H1 (cell line): Measurements from ENCODE around the gene TEKT1. TPM values are rescaled to one million over a fixed set of nuclear protein-coding genes. Genes with fewer than 3 reads are reported as not detected.

ENCODE experiments used
- CTCF ChIA-PET: fragments of 300-600 bp; sonication (Branson Sonifier 250); formaldehyde crosslinking; loops from one replicate; lab custom pipeline; 2021; ENCODE audit not compliant: partially characterized antibody; lab: Charles Lee
- POLR2A ChIA-PET: fragments of 300-600 bp; sonication (Branson Sonifier 250); formaldehyde crosslinking; loops from one replicate; lab custom pipeline; 2021; ENCODE audit warnings: inconsistent platforms; ENCODE audit not compliant: partially characterized antibody; lab: Charles Lee
- DNase-seq, 2 experiments: peaks; one replicate each; pipeline versions ENCODE4 v3.0.0 to v3.0.0-alpha.2; 2010 to 2022; ENCODE audit warnings: low spot score in 2 of 2, low read depth in 1 of 2, mixed read lengths in 1 of 2
- FAIRE-seq: peaks from 2 replicates; lab custom pipeline; 2011; peaks lifted over from hg19 to GRCh38; lab: Jason Lieb, UNC
- H2AFZ ChIP-seq: 2 replicates; pipeline ENCODE4 v1.8.1; 2012; ENCODE audit warnings: low read length, inconsistent platforms
- H2AK5ac ChIP-seq: 2 replicates; pipeline ENCODE4 v1.6.1; 2013; ENCODE audit warnings: low read depth, low read length
- H2BK120ac ChIP-seq: replicated peaks from 2 replicates; pipeline ENCODE3; 2013; ENCODE audit warnings: low read depth, low read length, inconsistent platforms
- H2BK12ac ChIP-seq: 2 replicates; pipeline ENCODE4 v1.6.1; 2013; ENCODE audit warnings: low read depth, low read length
- H2BK15ac ChIP-seq: 2 replicates; pipeline ENCODE4 v1.6.1; 2013; ENCODE audit warnings: low read length
- H2BK20ac ChIP-seq: 2 replicates; pipeline ENCODE4 v1.6.1; 2013; ENCODE audit warnings: low read length
- H2BK5ac ChIP-seq: 2 replicates; pipeline ENCODE4 v1.6.1; 2013; ENCODE audit warnings: low read depth, low read length
- H3K14ac ChIP-seq: 2 replicates; pipeline ENCODE4 v1.6.1; 2013; ENCODE audit warnings: inconsistent platforms; ENCODE audit not compliant: insufficient read length
- H3K18ac ChIP-seq: 2 replicates; pipeline ENCODE4 v1.6.1; 2013; ENCODE audit warnings: low read length; ENCODE audit errors: extremely low read depth
- H3K23ac ChIP-seq: 2 replicates; pipeline ENCODE4 v1.6.1; 2013; ENCODE audit warnings: inconsistent platforms; ENCODE audit not compliant: insufficient read length
- H3K23me2 ChIP-seq: 2 replicates; pipeline ENCODE4 v1.6.1; 2013; ENCODE audit warnings: low read depth, low read length
- H3K27ac ChIP-seq: 2 replicates; pipeline ENCODE4 v1.6.1; 2011; ENCODE audit warnings: low read depth, low read length, inconsistent platforms
- H3K27me3 ChIP-seq, 4 experiments: replicated peaks in 1 of 4; 1 replicate in 1 of 4; 2 replicates in 3 of 4; pipeline versions ENCODE4 v1.6.1 to v1.8.1; 2011 to 2013; ENCODE audit warnings: low read length in 3 of 4, mild to moderate bottlenecking in 3 of 4, inconsistent platforms in 2 of 4, mixed read lengths in 2 of 4, moderate library complexity in 1 of 4; ENCODE audit not compliant: control insufficient read depth in 3 of 4, insufficient read depth in 3 of 4; ENCODE audit errors: extremely low read depth in 1 of 4
- H3K36me3 ChIP-seq, 4 experiments: 2 replicates each; pipeline versions ENCODE4 v1.6.1 to v1.8.1; 2011 to 2013; ENCODE audit warnings: mild to moderate bottlenecking in 4 of 4, low read length in 3 of 4, moderate library complexity in 2 of 4, control low read depth in 1 of 4, inconsistent platforms in 1 of 4; ENCODE audit not compliant: insufficient read depth in 4 of 4, control insufficient read depth in 2 of 4
- H3K4ac ChIP-seq: replicated peaks from 2 replicates; pipeline ENCODE3; 2013; ENCODE audit warnings: low read length, low read depth, mixed read lengths, inconsistent platforms; ENCODE audit not compliant: insufficient read length
- H3K4me1 ChIP-seq, 4 experiments: replicated peaks in 1 of 4; 1 replicate in 1 of 4; 2 replicates in 3 of 4; pipeline versions ENCODE4 v1.6.1 to v1.8.1; 2011 to 2013; ENCODE audit warnings: low read length in 3 of 4, inconsistent platforms in 2 of 4, mixed read lengths in 1 of 4; ENCODE audit not compliant: insufficient read depth in 4 of 4, control insufficient read depth in 3 of 4
- H3K4me2 ChIP-seq, 2 experiments: 2 replicates each; pipeline versions ENCODE4 v1.6.1 to v1.8.1; 2011 to 2013; ENCODE audit warnings: low read depth in 2 of 2, low read length in 2 of 2, control low read depth in 1 of 2, inconsistent platforms in 1 of 2, mild to moderate bottlenecking in 1 of 2; ENCODE audit not compliant: insufficient read depth in 1 of 2
- H3K4me3 ChIP-seq, 4 experiments: fragments of 200-600, 300-600 bp in 1 of 4; sonication (generic), shearing (Covaris generic), sonication (Bioruptor Twin) in 1 of 4; 2 replicates each; pipeline versions ENCODE4 v1.5.1 to v1.8.1; 2011 to 2016; ENCODE audit warnings: low read length in 4 of 4, low read depth in 3 of 4, control low read depth in 2 of 4, inconsistent platforms in 2 of 4, mild to moderate bottlenecking in 2 of 4, mixed read lengths in 1 of 4, moderate library complexity in 1 of 4; ENCODE audit not compliant: insufficient read depth in 2 of 4; ENCODE audit errors: extremely low read depth in 1 of 4
- H3K56ac ChIP-seq: replicated peaks from 2 replicates; pipeline ENCODE3; 2013; ENCODE audit warnings: low read depth, mild to moderate bottlenecking, mixed read lengths, low read length, inconsistent platforms; ENCODE audit not compliant: insufficient read length
- H3K79me1 ChIP-seq: 2 replicates; pipeline ENCODE4 v1.6.1; 2013; ENCODE audit warnings: low read depth, low read length, control low read depth
- H3K79me2 ChIP-seq, 2 experiments: 2 replicates each; pipeline versions ENCODE4 v1.6.1 to v1.8.1; 2012 to 2013; ENCODE audit warnings: low read length in 2 of 2, mild to moderate bottlenecking in 2 of 2, inconsistent platforms in 1 of 2; ENCODE audit not compliant: insufficient read depth in 2 of 2, control insufficient read depth in 1 of 2
- H3K9ac ChIP-seq, 4 experiments: replicated peaks in 1 of 4; 1 replicate in 1 of 4; 2 replicates in 3 of 4; pipeline versions ENCODE4 v1.6.1 to v1.8.1; 2011 to 2013; ENCODE audit warnings: low read depth in 3 of 4, low read length in 3 of 4, control low read depth in 2 of 4, mild to moderate bottlenecking in 2 of 4, moderate library complexity in 2 of 4, inconsistent platforms in 1 of 4; ENCODE audit errors: extremely low read depth in 1 of 4
- H3K9me3 ChIP-seq, 2 experiments: 2 replicates each; pipeline versions ENCODE4 v1.6.1 to v1.8.1; 2012 to 2013; ENCODE audit warnings: mild to moderate bottlenecking in 2 of 2, moderate library complexity in 2 of 2, control low read depth in 1 of 2, inconsistent platforms in 1 of 2, low read depth in 1 of 2, low read length in 1 of 2, mixed read lengths in 1 of 2; ENCODE audit not compliant: insufficient read depth in 2 of 2
- H4K20me1 ChIP-seq, 2 experiments: replicated peaks in 1 of 2; 2 replicates each; pipeline versions ENCODE3 to v1.8.1; 2011 to 2013; ENCODE audit warnings: inconsistent platforms in 2 of 2, low read length in 2 of 2, mild to moderate bottlenecking in 1 of 2; ENCODE audit not compliant: insufficient read depth in 2 of 2, control insufficient read depth in 1 of 2
- H4K5ac ChIP-seq: 2 replicates; pipeline ENCODE4 v1.6.1; 2013; ENCODE audit warnings: low read length, low read depth, mixed read lengths, inconsistent platforms; ENCODE audit not compliant: insufficient read length
- H4K8ac ChIP-seq: 2 replicates; pipeline ENCODE4 v1.8.0; 2013; ENCODE audit warnings: mild to moderate bottlenecking, moderate library complexity, low read length, inconsistent platforms; ENCODE audit not compliant: insufficient read depth; ENCODE audit errors: extremely low read depth
- H4K91ac ChIP-seq: replicated peaks from 2 replicates; pipeline ENCODE3; 2013; ENCODE audit warnings: low read length, mixed read lengths, inconsistent platforms; ENCODE audit not compliant: insufficient read length
- BCL11A ChIP-seq, 2 experiments: IDR thresholded peaks; one replicate each; pipeline ENCODE4 v1.6.1; 2011; ENCODE audit warnings: low read depth in 2 of 2, low read length in 2 of 2, mild to moderate bottlenecking in 2 of 2
- CBX5 ChIP-seq: fragments of 300-800, 300-1000 bp; sonication (generic); IDR thresholded peaks from 2 replicates; pipeline ENCODE4 v1.7.1; 2016; ENCODE audit warnings: antibody characterized with exemption, low read length, low read depth
- CHD1 ChIP-seq: IDR thresholded peaks from 2 replicates; pipeline ENCODE4 v1.6.1; 2012; ENCODE audit warnings: low read depth, low read length, improper control_type of control experiment
- CTBP2 ChIP-seq: IDR thresholded peaks from 2 replicates; pipeline ENCODE4 v1.7.0; 2011; ENCODE audit warnings: borderline replicate concordance, mild to moderate bottlenecking, moderate library complexity, mixed read lengths, low read length; ENCODE audit not compliant: insufficient read depth, insufficient read length
- E2F6 ChIP-seq: IDR thresholded peaks from 2 replicates; pipeline ENCODE4 v1.6.1; 2012; ENCODE audit warnings: inconsistent platforms
- EGR1 ChIP-seq: IDR thresholded peaks from 2 replicates; pipeline ENCODE4 v1.6.1; 2011; ENCODE audit warnings: low read depth, low read length, borderline replicate concordance
- HDAC2 ChIP-seq, 2 experiments: fragments of 300-600 bp in 1 of 2; sonication (generic) in 1 of 2; IDR thresholded peaks; 2 replicates each; pipeline ENCODE4 v1.6.1; 2011 to 2012; ENCODE audit warnings: low read depth in 2 of 2, low read length in 2 of 2, mild to moderate bottlenecking in 2 of 2, moderate library complexity in 2 of 2, borderline replicate concordance in 1 of 2, inconsistent platforms in 1 of 2
- PHF8 ChIP-seq: fragments of 200-600 bp; sonication (generic); conservative IDR thresholded peaks from 2 replicates; pipeline ENCODE4 v1.7.1; 2012; ENCODE audit warnings: low read depth, mild to moderate bottlenecking, inconsistent platforms, low read length, moderate library complexity
- RXRA ChIP-seq: IDR thresholded peaks from 2 replicates; pipeline ENCODE4 v1.6.1; 2011; ENCODE audit warnings: low read depth, mild to moderate bottlenecking, low read length, moderate library complexity; ENCODE audit not compliant: insufficient read depth
- SIRT6 ChIP-seq: IDR thresholded peaks from one replicate; pipeline ENCODE4 v1.7.1; 2012; ENCODE audit warnings: low read length, inconsistent platforms
- TAF7 ChIP-seq: optimal IDR thresholded peaks from 2 replicates; pipeline ENCODE3; 2011; ENCODE audit warnings: low read depth, mild to moderate bottlenecking, inconsistent platforms, low read length, moderate library complexity, borderline replicate concordance
- TBP ChIP-seq: IDR thresholded peaks from 2 replicates; pipeline ENCODE4 v1.6.1; 2011; ENCODE audit warnings: low read depth, low read length, improper control_type of control experiment
- TCF12 ChIP-seq: IDR thresholded peaks from 2 replicates; pipeline ENCODE4 v1.6.1; 2011; ENCODE audit warnings: low read depth, mild to moderate bottlenecking, low read length
- WGBS, 2 experiments: shearing (Covaris generic) in 1 of 2; methylation state at CpG; one replicate each; pipeline versions ENCODE4 v1.1.6 to v1.1.7; 2013 to 2015; ENCODE audit warnings: low lambda C conversion rate in 2 of 2, mixed read lengths in 2 of 2, inconsistent platforms in 1 of 2, low coverage in 1 of 2, missing lambda C conversion rate in 1 of 2; ENCODE audit not compliant: insufficient replicate concordance in 2 of 2, insufficient coverage in 1 of 2, insufficient read length in 1 of 2; ENCODE audit errors: extremely low coverage in 1 of 2, missing lambda C conversion rate in 1 of 2; 5-methylcytosine and 5-hydroxymethylcytosine counted together
- polyA plus RNA-seq, 7 experiments: library from polyadenylated mRNA; depleted of rRNA in 3 of 7; stranded (reverse) in 5 of 7; unstranded in 2 of 7; fragments of >200 nt in 5 of 7; fragments of 200-250 nt in 2 of 7; gene quantifications; 1 replicate in 5 of 7; 2 replicates in 1 of 7; 4 replicates in 1 of 7; pipeline versions ENCODE4 v1.2.1 to v1.2.3, GENCODE V29; 2011 to 2013; ENCODE audit warnings: missing spikeins in 2 of 7, mixed read lengths in 2 of 7
- total RNA-seq: library from RNA; stranded (reverse); fragmentation: NEBNext Ultra II Directional; extraction: Animal tissue kit (Norgen Biotek cat#: 25700); gene quantifications from 2 replicates; pipeline ENCODE4 v1.2.1, GENCODE V29; 2021

TEKT1 gene
- total and polyA plus RNA-seq, 2 of the 8 experiments (the other 6 are each of a cell fraction or from before 2014, with no cell fraction given) = not detected

GRCh38 chr17:6830383-6830986 lies 1.0 kb downstream of the TEKT1 start:
- Histone ChIP-seq H3K23me2 (no peaks in the 10 kb centered on the region), H3K36me3 (no peaks in the 10 kb centered on the region), H3K79me1 (no peaks in the 10 kb centered on the region), H3K4me3 (no peak overlapping the region), H3K27ac (no peak overlapping the region), H3K79me2 (no peaks in the 10 kb centered on the region), H3K4ac (no peak overlapping the region), H4K8ac (no peak overlapping the region), H2BK120ac (no peak overlapping the region), H2AK5ac (no peak overlapping the region), H2BK15ac (no peak overlapping the region), H3K9me3 (no peaks in the 10 kb centered on the region), H3K56ac (no peak overlapping the region), H2AFZ (no peak overlapping the region), H3K9ac (no peak overlapping the region), H2BK20ac (no peak overlapping the region), H4K91ac (no peak overlapping the region), H3K4me2 (no peak overlapping the region), H3K18ac (no peak overlapping the region), H4K5ac (no peak overlapping the region), H3K14ac (no peak overlapping the region), H4K20me1 (no peaks in the 10 kb centered on the region), H2BK5ac (no peak overlapping the region), H2BK12ac (no peak overlapping the region), H3K27me3 (peaks cover 0 to 12% (median 5%) of the 10 kb centered on the region in 4 experiments; a peak in 4 of 7 replicates), H3K4me1 (peaks cover 0 to 3% (median 0%) of the 10 kb centered on the region in 4 experiments; a peak in 2 of 7 replicates), H3K23ac (no peak overlapping the region)
- FAIRE-seq (no peak), DNase-seq (no peak)
- POLR2A ChIA-PET = no interaction called here
- CTCF ChIA-PET = interaction anchor here (4.1 kb wide), 1 partner anchor 13 kb away, joined by 23 read pairs; no protein-coding TSS in a partner anchor
- WGBS, 2 experiments = 76% methylated on average over 7 of the region's 7 CpGs; no CpG with 5 or more reads in 1 of the 2 experiments
- TF ChIP-seq RXRA = no peak
- no peak for TF ChIP-seq CTBP2
- TF ChIP-seq CBX5 = no peak
- TF ChIP-seq TBP = no peak
- no peak for TF ChIP-seq SIRT6
- no peak for TF ChIP-seq TCF12
- TF ChIP-seq CHD1 = no peak
- TF ChIP-seq PHF8 = no peak
- TF ChIP-seq HDAC2 (IDR thresholded peaks at IDR 0.05; ENCODE audit: borderline replicate concordance in 1 of 2, low read depth in 2 of 2, low read length in 2 of 2) = no peak
- no peak for TF ChIP-seq E2F6
- TF ChIP-seq TAF7 = no peak
- no peak for TF ChIP-seq EGR1
- no peak for TF ChIP-seq BCL11A (IDR thresholded peaks at IDR 0.05; ENCODE audit: low read depth in 2 of 2, low read length in 2 of 2)
